ENCODE measurements around the gene DNAH8.
"Not testable (repeated sequence)": the region's sequence is repeated elsewhere in the genome, so short reads cannot be mapped to it uniquely, and the experiment has no call there.

The DNAH8 gene

GRCh38 chr6:38715016-38715689 is at the start of gene DNAH8:
DNAH8 (plus strand) TSS chr6:38715311; CDS start chr6:38722810, 7,499 bp downstream.
- no peak for DNase-seq (ENCODE audit: low read depth, low spot score)
- H3K27ac ChIP-seq, result no peak within 1 kb of the TSS

GRCh38 chr6:38671885-38672467 is 43.1 kb upstream of the DNAH8 start:
- DNase-seq (ENCODE audit: low read depth, low spot score), result peak; percentile 1
- H3K27ac ChIP-seq, result no peak overlapping the region

GRCh38 chr6:38673397-38674165 is 41.5 kb upstream of the DNAH8 start:
- no peak for DNase-seq (ENCODE audit: low read depth, low spot score)
- no peak overlapping the region for H3K27ac ChIP-seq

GRCh38 chr6:38676236-38676973 is 38.7 kb upstream of the DNAH8 start:
- no peak overlapping the region for H3K27ac ChIP-seq
- DNase-seq (ENCODE audit: low read depth, low spot score), result no peak

GRCh38 chr6:38676974-38677544 is 38.1 kb upstream of the DNAH8 start:
- H3K27ac ChIP-seq, result no peak overlapping the region
- DNase-seq (ENCODE audit: low read depth, low spot score), result no peak

GRCh38 chr6:38678178-38678760 is 36.8 kb upstream of the DNAH8 start:
- no peak for DNase-seq (ENCODE audit: low read depth, low spot score)
- no peak overlapping the region for H3K27ac ChIP-seq

- no peak overlapping the region for H3K27ac ChIP-seq
- DNase-seq (ENCODE audit: low read depth, low spot score), result no peak
Measured at GRCh38 chr6:38679668-38680067, 35.4 kb upstream of the DNAH8 start.

GRCh38 chr6:38681850-38682249 is 33.3 kb upstream of the DNAH8 start:
- H3K27ac ChIP-seq, result no peak overlapping the region
- no peak for DNase-seq (ENCODE audit: low read depth, low spot score)

GRCh38 chr6:38684237-38684636 is 30.9 kb upstream of the DNAH8 start:
- DNase-seq (ENCODE audit: low read depth, low spot score), result no peak
- H3K27ac ChIP-seq, result no peak overlapping the region

- H3K27ac ChIP-seq, result no peak overlapping the region
- DNase-seq (ENCODE audit: low read depth, low spot score), result no peak
Measured at GRCh38 chr6:38684904-38685303, 30.2 kb upstream of the DNAH8 start.

- DNase-seq (ENCODE audit: low read depth, low spot score), result no peak
- no peak overlapping the region for H3K27ac ChIP-seq
Measured at GRCh38 chr6:38686270-38687042, 28.7 kb upstream of the DNAH8 start.

GRCh38 chr6:38687043-38687353 is 28.1 kb upstream of the DNAH8 start:
- DNase-seq (ENCODE audit: low read depth, low spot score), result no peak
- no peak overlapping the region for H3K27ac ChIP-seq

- DNase-seq (ENCODE audit: low read depth, low spot score), result no peak
- H3K27ac ChIP-seq, result no peak overlapping the region
Measured at GRCh38 chr6:38687549-38687948, 27.6 kb upstream of the DNAH8 start.

GRCh38 chr6:38688579-38689087 is 26.5 kb upstream of the DNAH8 start:
- no peak overlapping the region for H3K27ac ChIP-seq
- no peak for DNase-seq (ENCODE audit: low read depth, low spot score)

- DNase-seq (ENCODE audit: low read depth, low spot score), result no peak
- H3K27ac ChIP-seq, result no peak overlapping the region
Measured at GRCh38 chr6:38695227-38695900, 19.7 kb upstream of the DNAH8 start.

- no peak for DNase-seq (ENCODE audit: low read depth, low spot score)
- H3K27ac ChIP-seq, result no peak overlapping the region
Measured at GRCh38 chr6:38695933-38696332, 19.2 kb upstream of the DNAH8 start.

GRCh38 chr6:38696345-38696744 is 18.8 kb upstream of the DNAH8 start:
- no peak for DNase-seq (ENCODE audit: low read depth, low spot score)
- no peak overlapping the region for H3K27ac ChIP-seq

GRCh38 chr6:38697846-38698245 is 17.3 kb upstream of the DNAH8 start:
- no peak for DNase-seq (ENCODE audit: low read depth, low spot score)
- no peak overlapping the region for H3K27ac ChIP-seq

- H3K27ac ChIP-seq; DNase-seq (ENCODE audit: low read depth, low spot score): not testable (repeated sequence)
Measured at GRCh38 chr6:38699702-38700101, 15.4 kb upstream of the DNAH8 start.
